Measurements from ENCODE around the gene GAGE10.
"Not testable (repeated sequence)": the region's sequence is repeated elsewhere in the genome, so short reads cannot be mapped to it uniquely, and the experiment has no call there.

Gene GAGE10

GRCh38 chrX:49300703-49301102, 2.7 kb upstream of the GAGE10 start:
- H3K4me3 ChIP-seq (ENCODE audit: control insufficient read depth, low read depth, low read length) = no peak overlapping the region
- no peak for DNase-seq (ENCODE audit: low read depth)
- no peak for TF ChIP-seq CTCF (IDR thresholded peaks at IDR 0.05; ENCODE audit: control insufficient read depth, insufficient read depth, low read depth, low read length, missing control alignments)

GRCh38 chrX:49307775-49308174, 4.3 kb downstream of the GAGE10 start:
- not testable (repeated sequence) for DNase-seq (ENCODE audit: low read depth)

GRCh38 chrX:49308604-49309269, 5.3 kb downstream of the GAGE10 start:
- H3K4me3 ChIP-seq (ENCODE audit: control insufficient read depth, low read depth, low read length) = peak overlapping the region; percentile 25
- no peak for DNase-seq (ENCODE audit: low read depth)
- TF ChIP-seq CTCF (IDR thresholded peaks at IDR 0.05; ENCODE audit: control insufficient read depth, insufficient read depth, low read depth, low read length, missing control alignments) = no peak

More at GRCh38 chrX:49307775-49308174, 4.3 kb downstream of the GAGE10 start:
- H3K4me3 ChIP-seq (ENCODE audit: control insufficient read depth, low read depth, low read length) = not testable (repeated sequence)

- no peak for DNase-seq (ENCODE audit: low read depth)
- H3K4me3 ChIP-seq (ENCODE audit: control insufficient read depth, low read depth, low read length) = peak overlapping the region; percentile 25
- TF ChIP-seq CTCF (IDR thresholded peaks at IDR 0.05; ENCODE audit: control insufficient read depth, insufficient read depth, low read depth, low read length, missing control alignments) = no peak
Measured at GRCh38 chrX:49309401-49309981, 6.0 kb downstream of the GAGE10 start.

GRCh38 chrX:49310371-49310770, 6.9 kb downstream of the GAGE10 start:
- no peak overlapping the region for H3K4me3 ChIP-seq (ENCODE audit: control insufficient read depth, low read depth, low read length)
- no peak for TF ChIP-seq CTCF (IDR thresholded peaks at IDR 0.05; ENCODE audit: control insufficient read depth, insufficient read depth, low read depth, low read length, missing control alignments)
- no peak for DNase-seq (ENCODE audit: low read depth)

- no peak overlapping the region for H3K4me3 ChIP-seq (ENCODE audit: control insufficient read depth, low read depth, low read length)
- no peak for DNase-seq (ENCODE audit: low read depth)
- TF ChIP-seq CTCF (IDR thresholded peaks at IDR 0.05; ENCODE audit: control insufficient read depth, insufficient read depth, low read depth, low read length, missing control alignments) = no peak
Measured at GRCh38 chrX:49312176-49312575, 8.7 kb downstream of the GAGE10 start.

GRCh38 chrX:49316085-49316484, 12.6 kb downstream of the GAGE10 start:
- DNase-seq (ENCODE audit: low read depth) = no peak
- H3K4me3 ChIP-seq (ENCODE audit: control insufficient read depth, low read depth, low read length) = no peak overlapping the region
- TF ChIP-seq CTCF (IDR thresholded peaks at IDR 0.05; ENCODE audit: control insufficient read depth, insufficient read depth, low read depth, low read length, missing control alignments) = no peak

- not testable (repeated sequence) for H3K4me3 ChIP-seq (ENCODE audit: control insufficient read depth, low read depth, low read length); DNase-seq (ENCODE audit: low read depth)
Measured at GRCh38 chrX:49321737-49322136, 18.3 kb downstream of the GAGE10 start, which contains the start of gene GAGE12J. Gene GAGE12J (plus strand): TSS chrX:49322037. CDS start chrX:49323194, 1,157 bp downstream.

GRCh38 chrX:49322266-49322665, 18.8 kb downstream of the GAGE10 start:
- DNase-seq (ENCODE audit: low read depth); H3K4me3 ChIP-seq (ENCODE audit: control insufficient read depth, low read depth, low read length): not testable (repeated sequence)

- not testable (repeated sequence) for DNase-seq (ENCODE audit: low read depth); H3K4me3 ChIP-seq (ENCODE audit: control insufficient read depth, low read depth, low read length)
Measured at GRCh38 chrX:49323735-49324134, 20.3 kb downstream of the GAGE10 start.

GRCh38 chrX:49330421-49330820, 27.0 kb downstream of the GAGE10 start:
- DNase-seq (ENCODE audit: low read depth); H3K4me3 ChIP-seq (ENCODE audit: control insufficient read depth, low read depth, low read length): not testable (repeated sequence)

Data from AG09309 (cell line).